WTC11 (cell line): ENCODE results near the gene MALL. TPM values are rescaled to one million over a fixed set of nuclear protein-coding genes. Genes with fewer than 3 reads are reported as not detected.
A peak's percentile ranks its signal among the peaks of the same experiment; 100 is the strongest.

Experiments
- ATAC-seq: fragments of 200-7000 bp; cut with Tn5 transposase; 2 replicates; pipeline ENCODE4 v1.10.0; 2021; ENCODE audit warnings: mild to moderate bottlenecking, moderate library complexity
- CTCF ChIA-PET: fragments of 300-600 bp; sonication (Branson Sonifier 250); formaldehyde crosslinking; loops from one replicate; lab custom pipeline; 2021; ENCODE audit warnings: antibody characterized with exemption; lab: Charles Lee
- POLR2A ChIA-PET: fragments of 350-600 bp; sonication (Branson Sonifier 250); formaldehyde crosslinking; loops from one replicate; lab custom pipeline; 2021; ENCODE audit warnings: antibody characterized with exemption; lab: Charles Lee
- DNase-seq: peaks from one replicate; pipeline ENCODE4 v3.0.0; 2021; ENCODE audit warnings: low spot score
- H3K27ac Mint-ChIP-seq: 2 replicates; pipeline ENCODE4 v1.8.0; 2021; ENCODE audit warnings: mixed read lengths
- H3K27me3 Mint-ChIP-seq: 2 replicates; pipeline ENCODE4 v1.8.0; 2021; ENCODE audit warnings: low read depth, mild to moderate bottlenecking, moderate library complexity, mixed read lengths
- H3K36me3 Mint-ChIP-seq: 2 replicates; pipeline ENCODE4 v1.8.0; 2021; ENCODE audit warnings: mixed read lengths
- H3K4me1 Mint-ChIP-seq: 2 replicates; pipeline ENCODE4 v1.8.0; 2022; ENCODE audit warnings: mixed read lengths
- H3K4me3 Mint-ChIP-seq: 2 replicates; pipeline ENCODE4 v1.8.0; 2021; ENCODE audit warnings: mild to moderate bottlenecking, moderate library complexity, mixed read lengths
- H3K9me3 Mint-ChIP-seq: 2 replicates; pipeline ENCODE4 v1.8.0; 2021; ENCODE audit warnings: mixed read lengths
- ATF1 ChIP-seq: sonication (generic); formaldehyde crosslinking; IDR thresholded peaks from 2 replicates; pipeline ENCODE4 v1.8.1; 2023; ENCODE audit warnings: mild to moderate bottlenecking, moderate library complexity, missing genetic modification reagents
- EMX1 ChIP-seq: fragments of 250-450 bp; sonication (Bioruptor Pico); IDR thresholded peaks from 2 replicates; pipeline ENCODE4 v1.8.0; 2021; ENCODE audit warnings: mild to moderate bottlenecking
- FOXP1 ChIP-seq: sonication (generic); formaldehyde crosslinking; IDR thresholded peaks from 2 replicates; pipeline ENCODE4 v1.8.0; 2022; ENCODE audit warnings: missing genetic modification reagents, mild to moderate bottlenecking, moderate library complexity, borderline replicate concordance
- MYBL2 ChIP-seq: sonication (generic); formaldehyde crosslinking; IDR thresholded peaks from 2 replicates; pipeline ENCODE4 v1.8.1; 2023; ENCODE audit warnings: mild to moderate bottlenecking, moderate library complexity, missing genetic modification reagents
- RORB ChIP-seq: fragments of 250-450 bp; sonication (Bioruptor Pico); IDR thresholded peaks from 2 replicates; pipeline ENCODE4 v1.9.0; 2021; ENCODE audit warnings: mild to moderate bottlenecking
- ZNF138 ChIP-seq: sonication (generic); formaldehyde crosslinking; conservative IDR thresholded peaks from 2 replicates; pipeline ENCODE4 v1.8.1; 2022; ENCODE audit warnings: mild to moderate bottlenecking, moderate library complexity, missing genetic modification reagents
- ZNF317 ChIP-seq: sonication (generic); formaldehyde crosslinking; IDR thresholded peaks from 2 replicates; pipeline ENCODE4 v1.8.1; 2023; ENCODE audit warnings: low read depth, mild to moderate bottlenecking, moderate library complexity, missing genetic modification reagents, borderline replicate concordance
- ZNF396 ChIP-seq: fragments of 250-450 bp; sonication (Bioruptor Pico); IDR thresholded peaks from 2 replicates; pipeline ENCODE4 v1.8.0; 2021; ENCODE audit warnings: mild to moderate bottlenecking, moderate library complexity, borderline replicate concordance
- ZNF423 ChIP-seq: fragments of 250-450 bp; sonication (Bioruptor Pico); IDR thresholded peaks from 2 replicates; pipeline ENCODE4 v2.1.2; 2022; ENCODE audit warnings: mild to moderate bottlenecking, moderate library complexity
- total RNA-seq: library from RNA; stranded (reverse); gene quantifications from 3 replicates; pipeline ENCODE4 v1.2.3, GENCODE V29; 2021
- TF ChIP-seq, protein P1 (sequence below): sonication (generic); formaldehyde crosslinking; IDR thresholded peaks from 2 replicates; pipeline ENCODE4 v1.8.1; 2022; ENCODE audit warnings: low read depth, mild to moderate bottlenecking, moderate library complexity, missing genetic modification reagents, borderline replicate concordance
- TF ChIP-seq, protein P2 (sequence below): sonication (generic); formaldehyde crosslinking; IDR thresholded peaks from 2 replicates; pipeline ENCODE4 v1.8.1; 2022; ENCODE audit warnings: missing genetic modification reagents, borderline replicate concordance
- TF ChIP-seq, protein P3 (sequence below): fragments of 250-450 bp; sonication (Bioruptor Pico); IDR thresholded peaks from 2 replicates; pipeline ENCODE4 v1.9.0; 2021; ENCODE audit warnings: moderate library complexity, mild to moderate bottlenecking, inconsistent platforms, borderline replicate concordance
- TF ChIP-seq, protein P4 (sequence below): sonication (generic); formaldehyde crosslinking; IDR thresholded peaks from 2 replicates; pipeline ENCODE4 v1.8.1; 2023; ENCODE audit warnings: mild to moderate bottlenecking, missing genetic modification reagents, moderate library complexity
- TF ChIP-seq, protein P5 (sequence below): sonication (generic); formaldehyde crosslinking; conservative IDR thresholded peaks from 2 replicates; pipeline ENCODE4 v1.8.1; 2023; ENCODE audit warnings: mild to moderate bottlenecking, low read depth, missing genetic modification reagents, moderate library complexity

Gene MALL
- total RNA-seq, 1 experiment from 2014 or later: 3.8 TPM

DNA sequence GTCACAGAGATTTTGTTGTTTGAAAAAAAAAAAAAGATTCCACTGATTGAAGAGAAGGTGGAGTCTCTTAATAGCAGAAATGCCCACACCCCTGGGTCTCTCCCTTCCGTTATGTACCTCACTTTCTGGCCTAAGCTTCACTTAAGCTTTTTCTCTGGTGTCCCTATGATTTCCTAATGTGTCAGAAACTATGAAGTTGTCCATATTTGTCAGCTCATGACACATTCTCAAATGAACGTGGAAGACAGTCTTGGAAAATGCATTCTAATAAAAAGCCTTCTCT, 5.4 kb upstream of the MALL start (continued):
- TF ChIP-seq, protein P1, sequence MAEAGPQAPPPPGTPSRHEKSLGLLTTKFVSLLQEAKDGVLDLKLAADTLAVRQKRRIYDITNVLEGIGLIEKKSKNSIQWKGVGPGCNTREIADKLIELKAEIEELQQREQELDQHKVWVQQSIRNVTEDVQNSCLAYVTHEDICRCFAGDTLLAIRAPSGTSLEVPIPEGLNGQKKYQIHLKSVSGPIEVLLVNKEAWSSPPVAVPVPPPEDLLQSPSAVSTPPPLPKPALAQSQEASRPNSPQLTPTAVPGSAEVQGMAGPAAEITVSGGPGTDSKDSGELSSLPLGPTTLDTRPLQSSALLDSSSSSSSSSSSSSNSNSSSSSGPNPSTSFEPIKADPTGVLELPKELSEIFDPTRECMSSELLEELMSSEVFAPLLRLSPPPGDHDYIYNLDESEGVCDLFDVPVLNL (CRISPR knock-in tag): no peak
- TF ChIP-seq MYBL2 (CRISPR knock-in tag): no peak
- TF ChIP-seq ATF1: no peak
- no peak for TF ChIP-seq FOXP1 (CRISPR knock-in tag)
- TF ChIP-seq ZNF396 (CRISPR knock-in tag): no peak
- no peak for TF ChIP-seq ZNF317 (CRISPR knock-in tag)

DNA sequence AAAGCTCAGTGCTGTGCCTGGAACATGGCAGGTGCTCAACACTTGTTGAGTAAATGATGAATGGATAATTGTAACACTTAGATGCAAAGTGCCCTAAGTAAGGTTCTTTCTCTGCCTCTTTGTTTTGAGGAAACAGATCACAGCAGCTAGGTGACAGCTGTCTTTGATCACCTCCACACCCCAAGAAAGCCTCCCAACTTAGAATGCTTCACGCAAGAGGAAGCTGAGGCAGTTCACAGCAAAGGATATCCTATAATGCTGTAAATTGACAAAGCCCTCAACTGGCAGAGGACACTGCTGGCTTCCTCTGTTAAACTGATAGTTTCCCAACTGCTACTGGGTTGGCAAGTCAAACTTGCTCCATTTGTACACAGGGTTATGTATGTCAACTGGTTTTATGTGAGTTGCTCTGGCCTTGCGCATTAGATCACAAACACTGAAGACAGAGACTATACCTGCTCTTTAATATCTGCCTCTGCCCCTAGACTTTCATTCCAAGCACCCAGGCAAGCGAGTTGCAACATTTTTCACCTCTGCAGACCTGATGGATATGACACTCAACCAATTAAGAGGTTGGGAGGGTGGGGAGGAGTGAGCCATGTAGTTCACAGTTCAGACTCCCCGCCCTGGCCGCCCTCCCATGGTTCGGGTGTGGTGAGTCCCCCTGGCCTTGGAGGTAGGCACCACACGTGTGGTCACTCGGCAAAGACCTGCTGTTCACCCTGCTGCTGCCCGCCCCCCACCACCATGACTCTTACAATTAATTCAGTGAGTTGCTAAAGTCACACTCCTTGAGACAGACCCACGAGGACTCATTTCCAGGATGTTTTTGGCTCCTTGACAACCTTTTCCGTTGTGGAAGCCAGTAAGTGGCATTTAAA, 4.8 kb upstream of the MALL start:
- TF ChIP-seq ZNF423 (CRISPR knock-in tag): no peak
- TF ChIP-seq, protein P2, sequence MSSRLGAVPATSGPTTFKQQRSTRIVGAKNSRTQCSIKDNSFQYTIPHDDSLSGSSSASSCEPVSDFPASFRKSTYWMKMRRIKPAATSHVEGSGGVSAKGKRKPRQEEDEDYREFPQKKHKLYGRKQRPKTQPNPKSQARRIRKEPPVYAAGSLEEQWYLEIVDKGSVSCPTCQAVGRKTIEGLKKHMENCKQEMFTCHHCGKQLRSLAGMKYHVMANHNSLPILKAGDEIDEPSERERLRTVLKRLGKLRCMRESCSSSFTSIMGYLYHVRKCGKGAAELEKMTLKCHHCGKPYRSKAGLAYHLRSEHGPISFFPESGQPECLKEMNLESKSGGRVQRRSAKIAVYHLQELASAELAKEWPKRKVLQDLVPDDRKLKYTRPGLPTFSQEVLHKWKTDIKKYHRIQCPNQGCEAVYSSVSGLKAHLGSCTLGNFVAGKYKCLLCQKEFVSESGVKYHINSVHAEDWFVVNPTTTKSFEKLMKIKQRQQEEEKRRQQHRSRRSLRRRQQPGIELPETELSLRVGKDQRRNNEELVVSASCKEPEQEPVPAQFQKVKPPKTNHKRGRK (CRISPR knock-in tag): no peak
- TF ChIP-seq, protein P3, sequence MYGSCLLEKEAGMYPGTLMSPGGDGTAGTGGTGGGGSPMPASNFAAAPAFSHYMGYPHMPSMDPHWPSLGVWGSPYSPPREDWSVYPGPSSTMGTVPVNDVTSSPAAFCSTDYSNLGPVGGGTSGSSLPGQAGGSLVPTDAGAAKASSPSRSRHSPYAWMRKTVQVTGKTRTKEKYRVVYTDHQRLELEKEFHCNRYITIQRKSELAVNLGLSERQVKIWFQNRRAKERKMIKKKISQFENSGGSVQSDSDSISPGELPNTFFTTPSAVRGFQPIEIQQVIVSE (CRISPR knock-in tag): no peak
- no peak for TF ChIP-seq RORB (CRISPR knock-in tag)
- H3K4me1 Mint-ChIP-seq: peaks cover 9% of the 10 kb centered on the region
- no peak for ATAC-seq
- H3K36me3 Mint-ChIP-seq: no peaks in the 10 kb centered on the region
- H3K9me3 Mint-ChIP-seq: no peaks in the 10 kb centered on the region
- POLR2A ChIA-PET: no interaction called here
- peaks cover 34% of the 10 kb centered on the region for H3K27me3 Mint-ChIP-seq
- no peak overlapping the region for H3K4me3 Mint-ChIP-seq
- CTCF ChIA-PET: no interaction called here
- DNase-seq: no peak
- H3K27ac Mint-ChIP-seq: no peak overlapping the region

DNA sequence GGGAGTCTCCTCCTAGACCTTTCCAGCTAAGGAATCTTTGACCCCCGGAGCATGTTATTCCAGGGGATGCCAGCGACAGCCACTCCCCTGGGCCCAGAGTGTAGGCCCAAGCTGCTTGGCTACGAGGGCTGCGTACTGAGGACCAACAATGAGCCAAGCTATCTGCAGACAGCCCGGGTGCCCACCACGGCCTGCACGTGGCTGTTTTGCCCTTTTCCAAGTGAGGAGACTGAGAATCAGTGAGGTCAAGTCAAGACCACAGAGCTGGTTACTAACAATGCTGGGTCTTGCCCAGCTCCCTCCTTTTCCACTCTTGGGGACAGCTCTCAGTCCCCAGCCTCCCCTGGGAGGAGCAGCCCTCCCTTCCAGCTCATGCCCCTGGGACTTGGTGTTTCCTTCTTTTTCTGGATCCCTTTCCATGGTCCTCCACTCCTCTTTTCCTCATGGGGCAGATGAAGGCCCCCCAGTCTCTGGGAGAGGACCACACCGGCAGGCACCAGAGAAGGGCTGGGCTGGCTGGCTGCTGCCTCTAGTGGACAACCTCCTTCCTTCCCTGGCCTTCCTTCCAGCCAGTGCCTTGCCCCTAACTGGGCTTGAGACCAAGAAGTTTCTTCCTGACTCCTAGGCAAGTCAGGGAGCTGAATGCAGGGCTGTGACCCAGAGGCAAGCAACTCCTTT, 550 bp upstream of the MALL start:
- DNase-seq: peak; percentile 56

More for the DNA sequence above, 550 bp upstream of the MALL start:
- Mint-ChIP-seq H3K27ac (no peak overlapping the region), H3K9me3 (peaks cover 10% of the 10 kb centered on the region; the same call in 1 of the 2 replicates), H3K27me3 (peaks cover 56% of the 10 kb centered on the region), H3K4me3 (peak overlapping the region; percentile 70), H3K36me3 (no peaks in the 10 kb centered on the region), H3K4me1 (peaks cover 13% of the 10 kb centered on the region)
- TF ChIP-seq FOXP1 (CRISPR knock-in tag) (0 out of 2 replicates have a peak, but pooled peaks have one; percentile 14), ZNF138 (CRISPR knock-in tag) (no peak), EMX1 (CRISPR knock-in tag) (no peak)
- TF ChIP-seq, protein P4, sequence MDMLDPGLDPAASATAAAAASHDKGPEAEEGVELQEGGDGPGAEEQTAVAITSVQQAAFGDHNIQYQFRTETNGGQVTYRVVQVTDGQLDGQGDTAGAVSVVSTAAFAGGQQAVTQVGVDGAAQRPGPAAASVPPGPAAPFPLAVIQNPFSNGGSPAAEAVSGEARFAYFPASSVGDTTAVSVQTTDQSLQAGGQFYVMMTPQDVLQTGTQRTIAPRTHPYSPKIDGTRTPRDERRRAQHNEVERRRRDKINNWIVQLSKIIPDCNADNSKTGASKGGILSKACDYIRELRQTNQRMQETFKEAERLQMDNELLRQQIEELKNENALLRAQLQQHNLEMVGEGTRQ (CRISPR knock-in tag): no peak
- TF ChIP-seq, protein P5, sequence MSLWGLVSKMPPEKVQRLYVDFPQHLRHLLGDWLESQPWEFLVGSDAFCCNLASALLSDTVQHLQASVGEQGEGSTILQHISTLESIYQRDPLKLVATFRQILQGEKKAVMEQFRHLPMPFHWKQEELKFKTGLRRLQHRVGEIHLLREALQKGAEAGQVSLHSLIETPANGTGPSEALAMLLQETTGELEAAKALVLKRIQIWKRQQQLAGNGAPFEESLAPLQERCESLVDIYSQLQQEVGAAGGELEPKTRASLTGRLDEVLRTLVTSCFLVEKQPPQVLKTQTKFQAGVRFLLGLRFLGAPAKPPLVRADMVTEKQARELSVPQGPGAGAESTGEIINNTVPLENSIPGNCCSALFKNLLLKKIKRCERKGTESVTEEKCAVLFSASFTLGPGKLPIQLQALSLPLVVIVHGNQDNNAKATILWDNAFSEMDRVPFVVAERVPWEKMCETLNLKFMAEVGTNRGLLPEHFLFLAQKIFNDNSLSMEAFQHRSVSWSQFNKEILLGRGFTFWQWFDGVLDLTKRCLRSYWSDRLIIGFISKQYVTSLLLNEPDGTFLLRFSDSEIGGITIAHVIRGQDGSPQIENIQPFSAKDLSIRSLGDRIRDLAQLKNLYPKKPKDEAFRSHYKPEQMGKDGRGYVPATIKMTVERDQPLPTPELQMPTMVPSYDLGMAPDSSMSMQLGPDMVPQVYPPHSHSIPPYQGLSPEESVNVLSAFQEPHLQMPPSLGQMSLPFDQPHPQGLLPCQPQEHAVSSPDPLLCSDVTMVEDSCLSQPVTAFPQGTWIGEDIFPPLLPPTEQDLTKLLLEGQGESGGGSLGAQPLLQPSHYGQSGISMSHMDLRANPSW (CRISPR knock-in tag): no peak
- CTCF ChIA-PET: interaction anchor here (0.7 to 2.2 kb wide), 12 partner anchors 9 to 64 kb away, joined by 3 to 17 read pairs (median 7); no protein-coding TSS in a partner anchor
- peak; percentile 87 for ATAC-seq
- POLR2A ChIA-PET: no interaction called here
